ENCODE results near the gene STAT5B. TPM values are rescaled to one million over a fixed set of nuclear protein-coding genes. Genes with fewer than 3 reads are reported as not detected.
A peak's percentile ranks its signal among the peaks of the same experiment; 100 is the strongest.

The STAT5B gene
- total and polyA plus RNA-seq, 9 of the 15 experiments (the other 6 are each of a cell fraction or from before 2014, with no cell fraction given): 20.8 to 176 (median 92.4) TPM

- TF ChIP-seq ZNF785 (CRISPR knock-in tag; IDR thresholded peaks at IDR 0.05) (no peak), NFYB (IDR thresholded peaks at IDR 0.05; ENCODE audit: extremely low read depth, insufficient read length) (no peak), BCLAF1 (IDR thresholded peaks at IDR 0.05; ENCODE audit: borderline replicate concordance in 1 of 2, control insufficient read depth in 1 of 2, low read depth in 2 of 2, low read length in 1 of 2) (no peak), HMBOX1 (IDR thresholded peaks at IDR 0.05) (no peak), NR1H2 (CRISPR knock-in tag; IDR thresholded peaks at IDR 0.05) (no peak), ZNF511 (CRISPR knock-in tag; IDR thresholded peaks at IDR 0.05) (no peak), GABPB1 (CRISPR knock-in tag; IDR thresholded peaks at IDR 0.05) (no peak), PRPF4 (IDR thresholded peaks at IDR 0.05; ENCODE audit: insufficient read depth, low read depth, low read length, poor library complexity, severe bottlenecking) (no peak), ZNF263 (CRISPR knock-in tag; IDR thresholded peaks at IDR 0.05; ENCODE audit: borderline replicate concordance) (no peak), PHB (CRISPR knock-in tag; IDR thresholded peaks at IDR 0.05) (no peak), MXD1 (CRISPR knock-in tag; IDR thresholded peaks at IDR 0.05; ENCODE audit: borderline replicate concordance, poor library complexity, severe bottlenecking) (no peak), SREBF1 (IDR thresholded peaks at IDR 0.05; ENCODE audit: borderline replicate concordance, low read depth, low read length) (no peak), SMAD2 (IDR thresholded peaks at IDR 0.05; ENCODE audit: low read depth, low read length) (no peak), POLR2AphosphoS2 (IDR thresholded peaks at IDR 0.05; ENCODE audit: low read length) (no peak), GTF2E2 (tag; IDR thresholded peaks at IDR 0.05) (peak; percentile 65; the same call in 1 of the 2 replicates), ZNF584 (CRISPR knock-in tag; IDR thresholded peaks at IDR 0.05; ENCODE audit: low read depth) (no peak)
Measured at GRCh38 chr17:42312035-42312284, 35.8 kb upstream of the STAT5B start (continued).

Measured in K562 (cell line).